HT1080 (cell line): ENCODE measurements around the gene RHO. TPM values are rescaled to one million over a fixed set of nuclear protein-coding genes. Genes with fewer than 3 reads are reported as not detected.

Source experiments
- DNase-seq: peaks from one replicate; pipeline ENCODE4 v3.0.0-alpha.2; 2015; ENCODE audit warnings: low read depth
- total RNA-seq: library from RNA; depleted of rRNA; stranded (reverse); fragments of >200 nt; shearing (Covaris generic); gene quantifications from 2 replicates; pipeline ENCODE4 v1.2.3, GENCODE V29; 2014; rRNA removed

RHO gene
- total RNA-seq, 1 experiment from 2014 or later, result not detected

DNA sequence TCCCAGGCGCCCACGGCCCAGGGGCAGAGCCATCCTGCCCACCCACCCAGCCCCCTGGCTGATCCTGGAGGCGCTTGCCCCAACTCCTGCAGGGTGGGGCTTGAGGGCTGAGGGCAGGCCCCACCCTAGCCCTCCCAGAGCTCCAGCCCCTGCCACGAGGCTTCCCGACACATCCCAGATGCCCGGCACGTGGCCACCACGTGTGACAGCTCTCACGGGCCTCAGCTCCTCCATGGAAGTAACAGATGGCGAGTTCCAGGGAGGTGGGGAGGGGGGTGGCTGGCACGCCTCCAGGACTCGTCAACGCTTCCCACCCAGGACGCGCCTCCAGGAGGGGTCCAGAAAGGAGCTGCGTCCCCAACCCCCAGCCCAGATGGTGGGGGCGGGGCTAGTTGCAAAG is 48.9 kb downstream of the RHO start:
- no peak for DNase-seq

DNA sequence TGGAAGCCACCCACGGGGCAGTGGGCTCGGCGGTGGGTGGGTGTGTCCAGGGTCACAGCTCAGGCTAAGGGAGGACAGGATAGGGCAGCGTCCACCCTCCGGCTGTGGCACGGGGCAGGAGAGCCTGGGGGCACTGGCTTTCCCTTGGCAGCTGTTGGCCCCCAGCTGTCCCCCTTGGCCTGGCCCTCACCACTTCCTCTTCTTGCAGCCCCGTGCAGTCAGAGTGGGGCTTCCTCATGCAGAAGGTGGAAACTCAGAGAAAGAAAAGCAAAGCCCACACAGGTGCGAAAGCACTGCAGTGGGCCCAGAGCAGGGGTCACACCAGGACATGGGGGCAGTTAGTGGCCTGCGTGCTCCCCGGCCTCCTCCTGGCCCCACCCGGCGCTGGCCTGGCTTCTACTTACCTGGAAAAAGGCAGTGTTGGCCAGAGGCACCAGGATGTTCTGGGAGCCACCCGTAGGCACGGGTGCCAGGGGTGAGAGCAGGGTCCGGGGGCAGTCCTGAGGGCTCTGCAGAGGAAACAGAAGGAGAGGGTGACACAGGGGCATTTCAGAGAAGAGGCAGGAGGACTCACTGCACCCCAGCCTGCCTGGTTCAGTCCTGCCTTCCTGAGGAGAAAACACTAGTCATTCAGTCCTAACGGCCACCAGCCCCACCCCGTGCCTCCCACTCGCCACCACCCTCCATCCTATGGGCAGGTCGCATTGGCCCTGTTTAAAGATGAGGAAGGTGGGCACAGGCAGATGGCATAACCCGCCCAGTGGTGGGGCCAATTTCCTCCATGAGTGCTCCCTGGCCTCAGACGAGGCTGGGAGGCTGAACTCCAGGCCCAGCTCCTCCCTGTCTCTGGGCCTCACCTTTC is 49.7 kb downstream of the RHO start:
- no peak for DNase-seq

DNA sequence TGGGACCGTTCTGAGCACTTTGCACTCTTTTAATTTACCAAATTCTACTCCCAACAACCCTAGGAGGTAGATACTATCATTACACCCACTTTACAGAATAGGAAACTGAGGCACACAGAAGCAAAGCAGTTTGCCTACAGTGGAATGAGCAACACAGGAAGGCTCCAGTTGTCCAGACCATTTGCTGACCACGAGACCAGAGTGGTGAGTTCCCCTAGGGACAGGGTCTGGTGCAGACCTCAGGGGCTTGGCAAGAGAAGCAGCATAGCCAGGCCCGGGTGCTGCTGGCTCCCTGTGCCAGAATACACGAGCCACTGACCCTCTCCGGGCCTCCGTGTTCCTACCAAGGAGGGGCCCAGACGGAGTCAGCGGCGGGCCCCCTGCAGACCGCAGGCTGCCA is 51.6 kb downstream of the RHO start:
- no peak for DNase-seq

DNA sequence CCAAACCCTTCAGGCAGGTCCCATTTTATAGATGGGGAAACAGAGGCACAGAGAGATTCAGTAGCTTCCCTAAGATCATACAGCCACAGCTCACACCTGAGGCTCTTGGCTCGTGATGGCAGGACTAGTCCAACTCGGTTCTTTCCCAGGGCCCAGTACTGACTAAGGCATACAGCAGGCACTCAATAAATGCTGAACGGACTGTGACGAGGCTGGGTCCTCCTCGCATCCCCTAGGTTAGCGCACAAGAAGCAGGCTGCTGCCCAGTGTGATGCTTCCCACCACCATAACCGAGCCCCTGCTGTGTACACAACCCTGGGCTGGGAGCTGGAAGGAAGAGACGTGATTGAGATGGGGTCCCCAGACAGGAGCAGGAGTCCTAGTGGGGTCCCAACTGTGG is 53.2 kb downstream of the RHO start:
- DNase-seq, result no peak

DNA sequence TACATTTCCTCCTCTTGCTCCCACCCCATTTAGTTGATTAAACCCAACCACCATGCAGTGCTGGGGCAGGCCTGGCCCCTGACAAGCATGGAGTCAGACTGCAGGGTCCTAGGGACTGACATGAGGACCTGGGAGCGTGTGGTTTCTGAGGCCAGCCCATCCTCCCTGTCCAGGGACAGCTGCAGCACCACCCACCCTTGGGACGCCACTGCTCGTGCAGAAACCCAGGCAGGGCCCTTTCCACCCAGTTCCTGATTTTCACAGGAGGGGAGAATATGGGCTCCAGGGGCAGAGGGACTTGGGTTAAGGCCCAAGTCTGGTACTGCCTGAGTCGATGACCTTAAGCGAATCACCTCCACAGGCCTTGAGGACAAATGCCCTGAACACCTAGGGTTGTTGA is 54.4 kb downstream of the RHO start:
- DNase-seq, result no peak

DNA sequence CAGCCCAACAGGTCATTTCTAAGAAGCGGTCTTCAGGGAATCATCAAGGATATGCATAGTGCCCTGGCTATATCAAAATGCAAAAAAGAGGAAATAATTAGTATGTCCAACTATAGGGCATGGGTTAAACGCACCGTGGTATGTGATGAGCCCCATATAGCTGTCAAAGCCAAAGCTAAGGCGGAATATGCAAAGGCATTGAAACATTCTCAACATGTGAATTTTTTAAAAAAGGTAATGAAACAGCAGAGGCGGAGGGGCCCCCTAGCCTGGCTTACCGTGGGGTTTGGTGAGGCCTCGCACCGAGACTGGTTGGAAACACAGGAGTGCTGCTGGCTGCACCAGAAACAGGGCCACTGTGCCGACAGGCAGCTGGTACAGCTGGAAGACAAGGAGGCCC is 54.9 kb downstream of the RHO start:
- no peak for DNase-seq

DNA sequence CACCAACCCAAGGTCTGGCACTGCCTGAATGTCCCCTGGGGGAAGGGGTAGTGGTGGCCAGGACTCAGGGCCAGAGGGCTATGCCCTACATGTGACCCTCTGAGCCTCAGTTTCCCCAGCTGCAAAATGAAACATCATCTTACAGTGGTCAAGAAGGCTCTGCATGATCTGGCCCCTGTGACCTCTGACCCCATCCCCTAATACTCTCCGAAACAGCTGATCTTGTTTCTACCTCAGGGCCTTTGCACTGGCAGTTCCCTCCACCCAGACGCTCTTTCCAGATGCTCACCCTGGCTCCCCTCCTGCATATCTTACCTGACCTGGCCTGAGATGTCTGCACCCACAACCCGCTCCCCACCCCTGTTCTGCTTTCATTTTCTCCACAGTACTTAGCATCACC is 56.2 kb downstream of the RHO start:
- no peak for DNase-seq

Other genes starting within 250 kb of the RHO start
- 37.4 and 54.9 TPM in 2 replicates for gene HMCES, start 249.8 kb upstream of the RHO start, total RNA-seq
- not detected in 2 replicates for gene EFCAB12, start 100.0 kb upstream of the RHO start, total RNA-seq
- 26.0 and 35.7 TPM in 2 replicates for gene MBD4, start 88.7 kb upstream of the RHO start, total RNA-seq
- 12.2 and 14.6 TPM in 2 replicates for gene IFT122, start 88.4 kb upstream of the RHO start, total RNA-seq
- not detected in 2 replicates for gene H1-8, start 14.5 kb downstream of the RHO start, total RNA-seq
- gene PLXND1, start 78.0 kb downstream of the RHO start, total RNA-seq, result 26.7 and 28.5 TPM in 2 replicates